ENCODE results near the gene SH2D7. TPM values are rescaled to one million over a fixed set of nuclear protein-coding genes. Genes with fewer than 3 reads are reported as not detected.

Gene SH2D7
- total and polyA plus RNA-seq, 2 donors (not counting 1 experiment from before 2014, with no cell fraction given): not detected

DNA sequence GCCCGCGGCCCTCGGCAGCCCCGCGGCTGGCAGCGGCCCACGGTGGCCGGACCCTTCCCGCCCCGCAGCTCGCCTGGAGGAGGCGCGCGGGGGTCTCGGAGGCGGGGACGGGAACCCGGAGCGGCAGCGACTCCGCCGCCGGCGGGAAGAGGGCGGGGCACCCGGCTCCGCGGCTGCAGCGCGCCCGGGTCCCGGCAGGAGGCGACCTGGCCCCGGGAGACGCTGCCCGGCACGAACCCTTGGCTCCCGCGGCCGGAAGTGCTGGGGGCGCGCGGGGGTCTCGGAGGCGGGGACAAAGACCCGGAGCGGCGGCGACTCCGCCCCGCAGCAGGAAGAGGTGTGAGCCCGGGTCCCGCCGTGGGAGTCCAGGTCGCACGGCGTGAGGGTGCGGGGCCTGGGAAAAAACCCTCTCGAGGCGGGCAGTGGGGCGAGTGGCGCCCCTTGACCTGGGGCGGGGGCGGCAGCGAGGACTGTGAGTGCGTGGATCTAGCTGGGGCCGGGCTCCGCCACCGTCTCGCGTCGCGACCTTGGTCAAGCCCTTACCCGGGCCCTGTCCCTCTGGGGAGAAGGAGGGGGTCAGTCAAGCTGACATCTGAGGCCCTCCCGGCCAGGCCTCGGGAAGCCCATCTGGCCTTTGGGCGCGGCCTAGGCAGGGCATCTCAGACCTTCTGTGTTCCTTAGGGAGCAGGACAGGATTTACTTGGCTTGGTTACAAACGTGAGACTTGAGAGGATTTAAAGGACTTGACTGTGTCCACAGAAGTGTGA is 39.1 kb downstream of the SH2D7 start, which contains the start of gene CIB2:
TSS of gene CIB2 (minus strand) at position 151 of the 767 bp plus-strand sequence. CDS start 230 bp downstream, outside the sequence.
- ChIA-PET CTCF (interaction anchor here (0.7 to 15.2 kb wide), 19 partner anchors 9 to 291 kb away, joined by 3 to 322 read pairs (median 5); no protein-coding TSS in a partner anchor), POLR2A (interaction anchor here (0.6 to 2.4 kb wide), 3 partner anchors 41 to 112 kb away, joined by 4 to 11 read pairs (median 7); no protein-coding TSS in a partner anchor)
- H3K4me1 Mint-ChIP-seq: peaks cover 14% of the 10 kb centered on the region

More for the DNA sequence above, 39.1 kb downstream of the SH2D7 start, which contains the start of gene CIB2:
- Histone ChIP-seq H3K79me2 (ENCODE audit: control insufficient read depth, insufficient read depth, low read length) (no peaks in the 10 kb centered on the region), H3K27me3 (replicated peaks in 1 of 4; ENCODE audit: control extremely low read depth in 1 of 4, control insufficient read depth in 3 of 4, insufficient read depth in 4 of 4, low read length in 3 of 4) (no peaks in the 10 kb centered on the region), H2AFZ (ENCODE audit: insufficient read depth, low read depth, low read length, poor library complexity, severe bottlenecking) (peak within 1 kb of the TSS; percentile 96), H3K36me3 (replicated peaks in 1 of 2; ENCODE audit: control extremely low read depth in 1 of 2, control insufficient read depth in 1 of 2, extremely low read depth in 1 of 2, insufficient read depth in 2 of 2, low read length in 1 of 2) (no peaks in the 10 kb centered on the region), H3K4me2 (replicated peaks; ENCODE audit: low read depth, low read length, poor library complexity, severe bottlenecking) (peak within 1 kb of the TSS; percentile 97), H3K9ac (ENCODE audit: low read length) (peak within 1 kb of the TSS; percentile 80), H3K4me1 (ENCODE audit: control insufficient read depth in 2 of 2, insufficient read depth in 2 of 2, low read length in 2 of 2) (peaks cover 12 to 14% of the 10 kb centered on the region in 2 donors), H3K27ac (ENCODE audit: low read length in 2 of 2) (peak within 1 kb of the TSS; percentile 69 to 86), H3K4me3 (ENCODE audit: control extremely low read depth in 1 of 5, extremely low read depth in 1 of 5, insufficient read depth in 1 of 5, low read depth in 2 of 5, low read length in 4 of 5) (peak within 1 kb of the TSS; percentile 43 to 77 (median 72)), H3K9me3 (ENCODE audit: control extremely low read depth in 1 of 3, control insufficient read depth in 2 of 3, insufficient read depth in 1 of 3, low read length in 2 of 3) (no peaks in the 10 kb centered on the region), H4K20me1 (ENCODE audit: control insufficient read depth, insufficient read depth, low read length, poor library complexity, severe bottlenecking) (no peaks in the 10 kb centered on the region)
- no peaks in the 10 kb centered on the region for H3K27me3 Mint-ChIP-seq
- no peaks in the 10 kb centered on the region for H3K9me3 Mint-ChIP-seq (ENCODE audit: insufficient read depth)
- DNase-seq (peak; percentile 86), ATAC-seq (ENCODE audit: low read depth) (peak; percentile 94)
- intact Hi-C loops (cut with micrococcal nuclease): loop anchor here (1.0 to 2.0 kb wide), 6 partner anchors 18 to 307 kb away; partner anchors contain the start of genes IDH3A and IREB2
- TF ChIP-seq EZH2 (IDR thresholded peaks at IDR 0.05; ENCODE audit: borderline replicate concordance, insufficient read depth, low read depth, low read length, poor library complexity, severe bottlenecking): no peak
- TF ChIP-seq, protein P1, sequence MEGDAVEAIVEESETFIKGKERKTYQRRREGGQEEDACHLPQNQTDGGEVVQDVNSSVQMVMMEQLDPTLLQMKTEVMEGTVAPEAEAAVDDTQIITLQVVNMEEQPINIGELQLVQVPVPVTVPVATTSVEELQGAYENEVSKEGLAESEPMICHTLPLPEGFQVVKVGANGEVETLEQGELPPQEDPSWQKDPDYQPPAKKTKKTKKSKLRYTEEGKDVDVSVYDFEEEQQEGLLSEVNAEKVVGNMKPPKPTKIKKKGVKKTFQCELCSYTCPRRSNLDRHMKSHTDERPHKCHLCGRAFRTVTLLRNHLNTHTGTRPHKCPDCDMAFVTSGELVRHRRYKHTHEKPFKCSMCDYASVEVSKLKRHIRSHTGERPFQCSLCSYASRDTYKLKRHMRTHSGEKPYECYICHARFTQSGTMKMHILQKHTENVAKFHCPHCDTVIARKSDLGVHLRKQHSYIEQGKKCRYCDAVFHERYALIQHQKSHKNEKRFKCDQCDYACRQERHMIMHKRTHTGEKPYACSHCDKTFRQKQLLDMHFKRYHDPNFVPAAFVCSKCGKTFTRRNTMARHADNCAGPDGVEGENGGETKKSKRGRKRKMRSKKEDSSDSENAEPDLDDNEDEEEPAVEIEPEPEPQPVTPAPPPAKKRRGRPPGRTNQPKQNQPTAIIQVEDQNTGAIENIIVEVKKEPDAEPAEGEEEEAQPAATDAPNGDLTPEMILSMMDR (IDR thresholded peaks at IDR 0.05): peak; percentile 83
- peak within 1 kb of the TSS; percentile 88 for H3K27ac Mint-ChIP-seq
- peak within 1 kb of the TSS; percentile 89 for H3K4me3 Mint-ChIP-seq
- under 1% methylated on average over 79 of the region's 79 CpGs for WGBS (ENCODE audit: insufficient coverage)

Data from B cell (primary cell).